Measurements from ENCODE around the gene TNFRSF17. TPM values are rescaled to one million over a fixed set of nuclear protein-coding genes. Genes with fewer than 3 reads are reported as not detected.
"Not testable (repeated sequence)": the region's sequence is repeated elsewhere in the genome, so short reads cannot be mapped to it uniquely, and the experiment has no call there.

TNFRSF17 gene
- total RNA-seq, 1 donor, result not detected

GRCh38 chr16:11946433-11946832, 18.6 kb upstream of the TNFRSF17 start:
- Histone ChIP-seq H2AFZ (ENCODE audit: low read length) (no peak overlapping the region), H3K4me1 (ENCODE audit: insufficient read depth, low read length) (no peaks in the 10 kb centered on the region), H3K27ac (ENCODE audit: low read depth, low read length) (no peak overlapping the region), H3K9me3 (ENCODE audit: low read depth, low read length) (no peaks in the 10 kb centered on the region), H3K36me3 (ENCODE audit: insufficient read depth, low read length) (no peaks in the 10 kb centered on the region), H3K4me2 (ENCODE audit: insufficient read depth, low read length) (no peak overlapping the region), H3K27me3 (ENCODE audit: insufficient read depth, low read length) (no peaks in the 10 kb centered on the region), H3K4me3 (ENCODE audit: insufficient read depth, low read length) (no peak overlapping the region), H3K79me2 (ENCODE audit: insufficient read depth, low read length) (no peaks in the 10 kb centered on the region), H4K20me1 (ENCODE audit: insufficient read depth, low read length) (no peaks in the 10 kb centered on the region)
- TF ChIP-seq CTCF (IDR thresholded peaks at IDR 0.05; ENCODE audit: extremely low read depth, low read depth, low read length), result no peak
- peak; percentile 85 for DNase-seq (ENCODE audit: insufficient read length, low spot score, missing footprints)

- DNase-seq (ENCODE audit: insufficient read length, low spot score, missing footprints), result no peak
- TF ChIP-seq CTCF (IDR thresholded peaks at IDR 0.05; ENCODE audit: extremely low read depth, low read depth, low read length), result no peak
- H3K27me3 ChIP-seq (ENCODE audit: insufficient read depth, low read length), result no peaks in the 10 kb centered on the region
Measured at GRCh38 chr16:11948819-11949218, 16.2 kb upstream of the TNFRSF17 start.

GRCh38 chr16:11949527-11949926, 15.5 kb upstream of the TNFRSF17 start:
- Histone ChIP-seq H3K4me2 (ENCODE audit: insufficient read depth, low read length) (no peak overlapping the region), H3K27ac (ENCODE audit: low read depth, low read length) (no peak overlapping the region), H3K9me3 (ENCODE audit: low read depth, low read length) (no peaks in the 10 kb centered on the region), H2AFZ (ENCODE audit: low read length) (no peak overlapping the region), H3K4me1 (ENCODE audit: insufficient read depth, low read length) (no peaks in the 10 kb centered on the region), H3K36me3 (ENCODE audit: insufficient read depth, low read length) (no peaks in the 10 kb centered on the region), H3K79me2 (ENCODE audit: insufficient read depth, low read length) (no peaks in the 10 kb centered on the region), H3K27me3 (ENCODE audit: insufficient read depth, low read length) (no peaks in the 10 kb centered on the region), H3K4me3 (ENCODE audit: insufficient read depth, low read length) (no peak overlapping the region), H4K20me1 (ENCODE audit: insufficient read depth, low read length) (no peaks in the 10 kb centered on the region)
- peak; percentile 77 for DNase-seq (ENCODE audit: insufficient read length, low spot score, missing footprints)
- TF ChIP-seq CTCF (IDR thresholded peaks at IDR 0.05; ENCODE audit: extremely low read depth, low read depth, low read length), result peak; percentile 52

More at GRCh38 chr16:11948819-11949218, 16.2 kb upstream of the TNFRSF17 start:
- no peaks in the 10 kb centered on the region for H3K36me3 ChIP-seq (ENCODE audit: insufficient read depth, low read length)
- no peak overlapping the region for H3K4me3 ChIP-seq (ENCODE audit: insufficient read depth, low read length)
- H4K20me1 ChIP-seq (ENCODE audit: insufficient read depth, low read length), result no peaks in the 10 kb centered on the region
- no peak overlapping the region for H3K27ac ChIP-seq (ENCODE audit: low read depth, low read length)
- no peaks in the 10 kb centered on the region for H3K9me3 ChIP-seq (ENCODE audit: low read depth, low read length)
- no peaks in the 10 kb centered on the region for H3K4me1 ChIP-seq (ENCODE audit: insufficient read depth, low read length)
- H3K79me2 ChIP-seq (ENCODE audit: insufficient read depth, low read length), result no peaks in the 10 kb centered on the region
- H2AFZ ChIP-seq (ENCODE audit: low read length), result no peak overlapping the region
- no peak overlapping the region for H3K4me2 ChIP-seq (ENCODE audit: insufficient read depth, low read length)

- Histone ChIP-seq H3K36me3 (ENCODE audit: insufficient read depth, low read length) (no peaks in the 10 kb centered on the region), H2AFZ (ENCODE audit: low read length) (no peak overlapping the region), H3K79me2 (ENCODE audit: insufficient read depth, low read length) (no peaks in the 10 kb centered on the region), H3K9me3 (ENCODE audit: low read depth, low read length) (no peaks in the 10 kb centered on the region), H4K20me1 (ENCODE audit: insufficient read depth, low read length) (no peaks in the 10 kb centered on the region), H3K27me3 (ENCODE audit: insufficient read depth, low read length) (no peaks in the 10 kb centered on the region), H3K4me1 (ENCODE audit: insufficient read depth, low read length) (peaks cover 4% of the 10 kb centered on the region), H3K4me3 (ENCODE audit: insufficient read depth, low read length) (no peak overlapping the region), H3K4me2 (ENCODE audit: insufficient read depth, low read length) (no peak overlapping the region), H3K27ac (ENCODE audit: low read depth, low read length) (no peak overlapping the region)
- no peak for TF ChIP-seq CTCF (IDR thresholded peaks at IDR 0.05; ENCODE audit: extremely low read depth, low read depth, low read length)
- peak; percentile 13 for DNase-seq (ENCODE audit: insufficient read length, low spot score, missing footprints)
Measured at GRCh38 chr16:11950388-11950787, 14.6 kb upstream of the TNFRSF17 start.

GRCh38 chr16:11953576-11953975, 11.4 kb upstream of the TNFRSF17 start:
- not testable (repeated sequence) for H3K27ac ChIP-seq (ENCODE audit: low read depth, low read length); H3K36me3 ChIP-seq (ENCODE audit: insufficient read depth, low read length); H3K4me3 ChIP-seq (ENCODE audit: insufficient read depth, low read length); H3K27me3 ChIP-seq (ENCODE audit: insufficient read depth, low read length); H3K9me3 ChIP-seq (ENCODE audit: low read depth, low read length); H3K4me2 ChIP-seq (ENCODE audit: insufficient read depth, low read length); H3K79me2 ChIP-seq (ENCODE audit: insufficient read depth, low read length); H4K20me1 ChIP-seq (ENCODE audit: insufficient read depth, low read length); DNase-seq (ENCODE audit: insufficient read length, low spot score, missing footprints); H2AFZ ChIP-seq (ENCODE audit: low read length)
- peaks cover 21% of the 10 kb centered on the region for H3K4me1 ChIP-seq (ENCODE audit: insufficient read depth, low read length)
